Measurements from ENCODE around the gene ZFYVE28.

- TF ChIP-seq POLR2A (IDR thresholded peaks at IDR 0.05), result no peak
- no peak for TF ChIP-seq CTCF (IDR thresholded peaks at IDR 0.05)
These were observed 62.0 kb downstream of the ZFYVE28 start for GRCh38 chr4:2356123-2357069.
